HepG2 (cell line): ENCODE data around the gene ARHGAP12. TPM values are rescaled to one million over a fixed set of nuclear protein-coding genes. Genes with fewer than 3 reads are reported as not detected.
A peak's percentile ranks its signal among the peaks of the same experiment; 100 is the strongest.

Experiments used
- ATAC-seq: fragments of 200-7000 bp; cut with Tn5 transposase; 3 replicates; pipeline ENCODE4 v1.9.1; 2020; ENCODE audit warnings: mild to moderate bottlenecking, moderate library complexity
- BruUV-seq: library from RNA; stranded (reverse); fragments of 400-500 nt; replicated peaks from 2 replicates; lab custom pipeline; 2021; lab: Mats Ljungman, UMichigan
- CTCF ChIA-PET: fragments of 300-600 bp; formaldehyde crosslinking; extraction: SDS; loops from one replicate; lab custom pipeline; 2021; ENCODE audit warnings: low total read pairs, inconsistent platforms, low intra/inter-chr PET ratio; lab: Yijun Ruan, JAX
- POLR2A ChIA-PET: fragments of 350-600 bp; sonication (Branson Sonifier 250); formaldehyde crosslinking; loops from one replicate; lab custom pipeline; 2020; ENCODE audit warnings: antibody characterized with exemption, inconsistent platforms; lab: Yijun Ruan, JAX
- DNase-seq: peaks from one replicate; pipeline ENCODE4 v3.0.0-alpha.2; 2015; ENCODE audit warnings: low spot score
- FAIRE-seq: peaks from 3 replicates; lab custom pipeline; 2011; peaks lifted over from hg19 to GRCh38; lab: Jason Lieb, UNC
- H2AFZ ChIP-seq: one replicate; pipeline ENCODE4 v1.6.1; 2011; ENCODE audit warnings: low read length, inconsistent platforms
- H3K27ac ChIP-seq: fragments of 300-600 bp; 3 replicates; pipeline ENCODE4 v1.8.0; 2011; ENCODE audit warnings: mixed run types, mild to moderate bottlenecking, mixed read lengths, low read length, inconsistent platforms; ENCODE audit not compliant: insufficient read depth; ENCODE audit errors: extremely low read length
- H3K27me3 ChIP-seq, 2 experiments: fragments of 200-600 bp in 1 of 2; 2 replicates in 1 of 2; 3 replicates in 1 of 2; pipeline versions ENCODE4 v1.6.0 to v1.8.0; 2011; ENCODE audit warnings: low read length in 2 of 2, mild to moderate bottlenecking in 2 of 2, moderate library complexity in 2 of 2, inconsistent platforms in 1 of 2; ENCODE audit not compliant: insufficient read depth in 2 of 2, control insufficient read depth in 1 of 2
- H3K36me3 ChIP-seq, 2 experiments: fragments of 200-600 bp in 1 of 2; replicated peaks in 1 of 2; 2 replicates in 1 of 2; 3 replicates in 1 of 2; pipeline versions ENCODE4 v1.5.1 to v1.8.0; 2011; ENCODE audit warnings: low read length in 2 of 2, inconsistent platforms in 1 of 2; ENCODE audit not compliant: insufficient read depth in 2 of 2, control insufficient read depth in 1 of 2
- H3K4me1 ChIP-seq: 2 replicates; pipeline ENCODE4 v1.5.1; 2012; ENCODE audit warnings: low read length, inconsistent platforms; ENCODE audit not compliant: insufficient read depth
- H3K4me2 ChIP-seq: 2 replicates; pipeline ENCODE4 v1.6.0; 2011; ENCODE audit warnings: low read depth, low read length, inconsistent platforms
- H3K4me3 ChIP-seq, 3 experiments: fragments of 200-600 bp in 1 of 3; sonication (generic), shearing (Covaris generic) in 1 of 3; replicated peaks in 1 of 3; 2 replicates each; pipeline ENCODE4 v1.5.1; 2011 to 2016; ENCODE audit warnings: low read length in 3 of 3, inconsistent platforms in 2 of 3, low read depth in 2 of 3, mild to moderate bottlenecking in 2 of 3, control low read depth in 1 of 3, mixed read lengths in 1 of 3; ENCODE audit not compliant: insufficient read depth in 1 of 3
- H3K79me2 ChIP-seq: one replicate; pipeline ENCODE4 v1.6.1; 2011; ENCODE audit warnings: low read length, inconsistent platforms; ENCODE audit not compliant: insufficient read depth
- H3K9ac ChIP-seq: 2 replicates; pipeline ENCODE4 v1.6.0; 2011; ENCODE audit warnings: mild to moderate bottlenecking, low read depth, low read length, inconsistent platforms; ENCODE audit not compliant: insufficient read depth
- H3K9me3 ChIP-seq: 2 replicates; pipeline ENCODE4 v1.5.1; 2012; ENCODE audit warnings: mild to moderate bottlenecking, low read length
- H4K20me1 ChIP-seq: 2 replicates; pipeline ENCODE4 v1.6.0; 2011; ENCODE audit warnings: inconsistent platforms, mild to moderate bottlenecking, low read length, moderate library complexity; ENCODE audit not compliant: insufficient read depth
- BCL6 ChIP-seq: IDR thresholded peaks from 2 replicates; pipeline ENCODE4 v1.6.1; 2016; ENCODE audit warnings: missing genetic modification reagents, missing compliant biosample characterization
- CREB1 ChIP-seq, 2 experiments: fragments of 450-650 bp in 1 of 2; IDR thresholded peaks; 2 replicates each; pipeline ENCODE4 v1.6.1; 2016 to 2017; ENCODE audit warnings: control low read depth in 1 of 2, mild to moderate bottlenecking in 1 of 2, missing compliant biosample characterization in 1 of 2, missing genetic modification characterization in 1 of 2
- EHMT2 ChIP-seq: fragments of 200-600 bp; sonication (generic); IDR thresholded peaks from 2 replicates; pipeline ENCODE4 v1.7.0; 2017; ENCODE audit warnings: antibody characterized with exemption, low read depth, low read length, borderline replicate concordance
- FOXA1 ChIP-seq, 2 experiments: fragments of 450-650 bp in 1 of 2; sonication (generic) in 1 of 2; formaldehyde crosslinking in 1 of 2; IDR thresholded peaks; 2 replicates each; pipeline versions ENCODE4 v1.4.0 to v1.6.1; 2016 to 2020; ENCODE audit warnings: missing genetic modification reagents in 1 of 2
- IKZF5 ChIP-seq: IDR thresholded peaks from 2 replicates; pipeline ENCODE4 v1.6.1; 2018; ENCODE audit warnings: missing genetic modification reagents, mild to moderate bottlenecking, missing compliant biosample characterization
- PPARG ChIP-seq: conservative IDR thresholded peaks from 2 replicates; pipeline ENCODE4 v1.6.1; 2016; ENCODE audit warnings: missing biosample characterization, missing genetic modification reagents
- SAFB2 ChIP-seq: sonication (generic); formaldehyde crosslinking; IDR thresholded peaks from 2 replicates; pipeline ENCODE4 v1.5.1; 2020; ENCODE audit warnings: missing genetic modification reagents, low read depth, mild to moderate bottlenecking, borderline replicate concordance
- SOX13 ChIP-seq, 3 experiments: fragments of 450-650 bp in 1 of 3; sonication (generic) in 1 of 3; formaldehyde crosslinking in 1 of 3; IDR thresholded peaks in 2 of 3; conservative IDR thresholded peaks in 1 of 3; 2 replicates each; pipeline versions ENCODE4 v1.5.0 to v1.6.1; 2016 to 2020; ENCODE audit warnings: antibody characterized with exemption in 1 of 3, mild to moderate bottlenecking in 1 of 3, missing compliant biosample characterization in 1 of 3, missing genetic modification reagents in 1 of 3, moderate library complexity in 1 of 3
- TP53 ChIP-seq: sonication (generic); formaldehyde crosslinking; conservative IDR thresholded peaks from 2 replicates; pipeline ENCODE4 v1.4.0; 2020; ENCODE audit warnings: missing genetic modification reagents
- ZFAT ChIP-seq: sonication (generic); formaldehyde crosslinking; conservative IDR thresholded peaks from 2 replicates; pipeline ENCODE4 v1.8.1; 2023; ENCODE audit warnings: missing genetic modification reagents, inconsistent platforms
- ZNF12 ChIP-seq: sonication (generic); formaldehyde crosslinking; IDR thresholded peaks from 2 replicates; pipeline ENCODE4 v1.5.0; 2020; ENCODE audit warnings: missing genetic modification reagents
- ZNF678 ChIP-seq: sonication (generic); formaldehyde crosslinking; IDR thresholded peaks from 2 replicates; pipeline ENCODE4 v1.4.0; 2020; ENCODE audit warnings: mild to moderate bottlenecking, missing genetic modification reagents
- whole genome bisulfite sequencing: methylation state at CpG from one replicate; pipeline ENCODE4 v1.1.6; 2017; ENCODE audit warnings: low lambda C conversion rate; 5-methylcytosine and 5-hydroxymethylcytosine counted together
- in situ Hi-C: cut with HindIII; loops from 2 replicates; pipeline ENCODE4 v1.10.0; 2017; ENCODE audit warnings: low pct_unique_long_range_greater_than_20kb; ENCODE audit not compliant: extremely low pct_ligation_motif_present
- intact Hi-C: fragments of 100-400 bp; cut with micrococcal nuclease; formaldehyde crosslinking; loops from one replicate; pipeline ENCODE4 v1.10.0; 2022; ENCODE audit not compliant: unreplicated experiment
- polyA plus RNA-seq, 8 experiments: library from polyadenylated mRNA; depleted of rRNA in 3 of 8; stranded (reverse) in 7 of 8; unstranded in 1 of 8; fragments of >200 nt; fragmentation: Illumina TruSeq in 4 of 8; extraction: Trizol in 4 of 8; gene quantifications; 2 replicates each; pipeline versions ENCODE4 v1.2.1 to v1.2.3, GENCODE V29; 2011 to 2016; ENCODE audit warnings: low read depth in 4 of 8, missing spikeins in 1 of 8, mixed read lengths in 1 of 8; ENCODE audit not compliant: insufficient read depth in 1 of 8
- total RNA-seq, 5 experiments: library from RNA; depleted of rRNA; stranded (reverse); fragments of >200 nt; fragmentation: Illumina TruSeq; extraction: Trizol; gene quantifications; 2 replicates each; pipeline ENCODE4 v1.2.3, GENCODE V29; 2016; ENCODE audit warnings: low read depth in 1 of 5
- TF ChIP-seq, protein P1 (sequence below): sonication (generic); formaldehyde crosslinking; IDR thresholded peaks from 2 replicates; pipeline ENCODE4 v1.8.1; 2023; ENCODE audit warnings: mild to moderate bottlenecking, inconsistent platforms, moderate library complexity, missing genetic modification reagents, borderline replicate concordance
- TF ChIP-seq, protein P2 (sequence below): sonication (generic); formaldehyde crosslinking; conservative IDR thresholded peaks from 2 replicates; pipeline ENCODE4 v1.4.0; 2020; ENCODE audit warnings: mild to moderate bottlenecking, missing genetic modification reagents, moderate library complexity
- TF ChIP-seq, protein P3 (sequence below): sonication (generic); formaldehyde crosslinking; IDR thresholded peaks from 2 replicates; pipeline ENCODE4 v1.5.0; 2020; ENCODE audit warnings: missing genetic modification reagents

The ARHGAP12 gene
- total and polyA plus RNA-seq, 2 of the 13 experiments (the other 11 are each of a cell fraction or from before 2014, with no cell fraction given) = 25.0 to 54.6 TPM

DNA sequence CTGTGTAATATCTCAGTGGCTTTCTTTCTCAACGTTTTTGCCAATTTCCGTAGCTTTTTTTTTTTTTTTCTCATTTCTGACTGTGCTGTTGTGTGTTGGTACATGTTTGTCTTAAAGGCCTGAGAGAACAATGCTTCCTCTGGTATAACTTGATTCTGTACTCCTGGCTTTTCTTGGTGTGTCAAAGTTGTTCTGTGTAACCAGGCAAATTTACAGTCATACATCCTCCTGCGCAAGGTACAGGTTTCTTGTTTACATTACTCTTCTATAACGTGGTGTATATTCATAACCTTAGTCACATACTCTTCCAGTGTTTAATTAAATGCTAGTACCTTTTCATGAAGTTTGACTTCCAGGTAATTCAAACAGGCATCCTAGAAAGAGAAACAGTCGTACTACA lies 8.3 kb upstream of the ARHGAP12 start:
- Histone ChIP-seq H4K20me1 (no peaks in the 10 kb centered on the region), H3K9me3 (no peaks in the 10 kb centered on the region), H3K27ac (peak overlapping the region; percentile 61), H3K36me3 (no peaks in the 10 kb centered on the region), H2AFZ (no peak overlapping the region), H3K4me3 (peak overlapping the region in 2 of 3 experiments; percentile 8 to 23; a peak in 1 of 6 replicates), H3K4me1 (peaks cover 68% of the 10 kb centered on the region), H3K4me2 (peak overlapping the region; percentile 52), H3K27me3 (no peaks in the 10 kb centered on the region), H3K9ac (peak overlapping the region; percentile 52), H3K79me2 (peaks cover 17% of the 10 kb centered on the region)
- no TSS peak for BruUV-seq
- FAIRE-seq (no peak), ATAC-seq (peak; percentile 51), DNase-seq (peak; percentile 58)
- CTCF ChIA-PET = no interaction called here
- intact Hi-C loops (no loop called here), in situ Hi-C loops (loop anchor here (25.0 kb wide), 1 partner anchor 1500 kb away; the partner anchor contains the start of gene MAP3K8)
- POLR2A ChIA-PET = interaction anchor here (0.6 to 2.9 kb wide), 3 partner anchors 8 to 74 kb away, joined by 3 to 14 read pairs (median 3); partner anchors contain the start of gene ARHGAP12
- WGBS = 35% methylated on average over 5 of the region's 5 CpGs
- TF ChIP-seq ZNF12 = no peak
- no peak for TF ChIP-seq SOX13 (IDR thresholded peaks at IDR 0.05)
- TF ChIP-seq SOX13 (CRISPR knock-in tag; conservative IDR thresholded peaks at IDR 0.05 in 1 of 2, IDR thresholded peaks at IDR 0.05 in 1 of 2) = peak in 1 of 2 experiments; percentile 31; a peak in 1 of 4 replicates
- TF ChIP-seq TP53 (CRISPR knock-in tag) = no peak
- 0 out of 2 replicates have a peak, but pooled peaks have one; percentile 1 for TF ChIP-seq CREB1 (IDR thresholded peaks at IDR 0.05)
- TF ChIP-seq CREB1 (CRISPR knock-in tag; IDR thresholded peaks at IDR 0.05) = no peak
- peak; percentile 85 for TF ChIP-seq BCL6 (CRISPR knock-in tag)
- TF ChIP-seq, protein P1, sequence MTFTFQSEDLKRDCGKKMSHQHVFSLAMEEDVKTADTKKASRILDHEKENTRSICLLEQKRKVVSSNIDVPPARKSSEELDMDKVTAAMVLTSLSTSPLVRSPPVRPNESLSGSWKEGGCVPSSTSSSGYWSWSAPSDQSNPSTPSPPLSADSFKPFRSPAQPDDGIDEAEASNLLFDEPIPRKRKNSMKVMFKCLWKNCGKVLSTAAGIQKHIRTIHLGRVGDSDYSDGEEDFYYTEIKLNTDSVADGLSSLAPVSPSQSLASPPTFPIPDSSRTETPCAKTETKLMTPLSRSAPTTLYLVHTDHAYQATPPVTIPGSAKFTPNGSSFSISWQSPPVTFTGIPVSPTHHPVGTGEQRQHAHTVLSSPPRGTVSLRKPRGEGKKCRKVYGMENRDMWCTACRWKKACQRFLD = no peak
- 0 out of 2 replicates have a peak, but pooled peaks have one; percentile 30 for TF ChIP-seq PPARG
- no peak for TF ChIP-seq EHMT2
- TF ChIP-seq ZNF678 = no peak
- TF ChIP-seq, protein P2, sequence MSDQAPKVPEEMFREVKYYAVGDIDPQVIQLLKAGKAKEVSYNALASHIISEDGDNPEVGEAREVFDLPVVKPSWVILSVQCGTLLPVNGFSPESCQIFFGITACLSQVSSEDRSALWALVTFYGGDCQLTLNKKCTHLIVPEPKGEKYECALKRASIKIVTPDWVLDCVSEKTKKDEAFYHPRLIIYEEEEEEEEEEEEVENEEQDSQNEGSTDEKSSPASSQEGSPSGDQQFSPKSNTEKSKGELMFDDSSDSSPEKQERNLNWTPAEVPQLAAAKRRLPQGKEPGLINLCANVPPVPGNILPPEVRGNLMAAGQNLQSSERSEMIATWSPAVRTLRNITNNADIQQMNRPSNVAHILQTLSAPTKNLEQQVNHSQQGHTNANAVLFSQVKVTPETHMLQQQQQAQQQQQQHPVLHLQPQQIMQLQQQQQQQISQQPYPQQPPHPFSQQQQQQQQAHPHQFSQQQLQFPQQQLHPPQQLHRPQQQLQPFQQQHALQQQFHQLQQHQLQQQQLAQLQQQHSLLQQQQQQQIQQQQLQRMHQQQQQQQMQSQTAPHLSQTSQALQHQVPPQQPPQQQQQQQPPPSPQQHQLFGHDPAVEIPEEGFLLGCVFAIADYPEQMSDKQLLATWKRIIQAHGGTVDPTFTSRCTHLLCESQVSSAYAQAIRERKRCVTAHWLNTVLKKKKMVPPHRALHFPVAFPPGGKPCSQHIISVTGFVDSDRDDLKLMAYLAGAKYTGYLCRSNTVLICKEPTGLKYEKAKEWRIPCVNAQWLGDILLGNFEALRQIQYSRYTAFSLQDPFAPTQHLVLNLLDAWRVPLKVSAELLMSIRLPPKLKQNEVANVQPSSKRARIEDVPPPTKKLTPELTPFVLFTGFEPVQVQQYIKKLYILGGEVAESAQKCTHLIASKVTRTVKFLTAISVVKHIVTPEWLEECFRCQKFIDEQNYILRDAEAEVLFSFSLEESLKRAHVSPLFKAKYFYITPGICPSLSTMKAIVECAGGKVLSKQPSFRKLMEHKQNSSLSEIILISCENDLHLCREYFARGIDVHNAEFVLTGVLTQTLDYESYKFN (CRISPR knock-in tag) = peak; percentile 27; the same call in 1 of the 2 replicates
- no peak for TF ChIP-seq SAFB2
- no peak for TF ChIP-seq FOXA1 (IDR thresholded peaks at IDR 0.05)
- peak; percentile 75 for TF ChIP-seq FOXA1 (CRISPR knock-in tag; IDR thresholded peaks at IDR 0.05)
- TF ChIP-seq IKZF5 (CRISPR knock-in tag) = peak; percentile 50; the same call in 1 of the 2 replicates
- TF ChIP-seq ZFAT (CRISPR knock-in tag) = no peak
- TF ChIP-seq, protein P3, sequence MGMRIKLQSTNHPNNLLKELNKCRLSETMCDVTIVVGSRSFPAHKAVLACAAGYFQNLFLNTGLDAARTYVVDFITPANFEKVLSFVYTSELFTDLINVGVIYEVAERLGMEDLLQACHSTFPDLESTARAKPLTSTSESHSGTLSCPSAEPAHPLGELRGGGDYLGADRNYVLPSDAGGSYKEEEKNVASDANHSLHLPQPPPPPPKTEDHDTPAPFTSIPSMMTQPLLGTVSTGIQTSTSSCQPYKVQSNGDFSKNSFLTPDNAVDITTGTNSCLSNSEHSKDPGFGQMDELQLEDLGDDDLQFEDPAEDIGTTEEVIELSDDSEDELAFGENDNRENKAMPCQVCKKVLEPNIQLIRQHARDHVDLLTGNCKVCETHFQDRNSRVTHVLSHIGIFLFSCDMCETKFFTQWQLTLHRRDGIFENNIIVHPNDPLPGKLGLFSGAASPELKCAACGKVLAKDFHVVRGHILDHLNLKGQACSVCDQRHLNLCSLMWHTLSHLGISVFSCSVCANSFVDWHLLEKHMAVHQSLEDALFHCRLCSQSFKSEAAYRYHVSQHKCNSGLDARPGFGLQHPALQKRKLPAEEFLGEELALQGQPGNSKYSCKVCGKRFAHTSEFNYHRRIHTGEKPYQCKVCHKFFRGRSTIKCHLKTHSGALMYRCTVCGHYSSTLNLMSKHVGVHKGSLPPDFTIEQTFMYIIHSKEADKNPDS (CRISPR knock-in tag) = peak; percentile 83
